Skeletal muscle tissue (tissue), 4 donors: ENCODE data around the gene HIP1R. TPM values are rescaled to one million over a fixed set of nuclear protein-coding genes. Genes with fewer than 3 reads are reported as not detected.
A peak's percentile ranks its signal among the peaks of the same experiment; 100 is the strongest.
"Not testable (repeated sequence)": the region's sequence is repeated elsewhere in the genome, so short reads cannot be mapped to it uniquely, and the experiment has no call there.

Source experiments
- H3K27ac ChIP-seq: one replicate; pipeline ENCODE4 v1.7.0; 2013; ENCODE audit warnings: mild to moderate bottlenecking, low read depth, low read length, inconsistent platforms
- H3K27me3 ChIP-seq, 3 donors: one replicate each; pipeline ENCODE4 v1.7.0; 2013; ENCODE audit warnings: low read length in 3 of 3; ENCODE audit not compliant: control insufficient read depth in 3 of 3, insufficient read depth in 3 of 3
- H3K36me3 ChIP-seq, 3 donors: one replicate each; pipeline ENCODE4 v1.7.0; 2013; ENCODE audit warnings: low read length in 3 of 3; ENCODE audit not compliant: control insufficient read depth in 3 of 3, insufficient read depth in 3 of 3
- H3K4me1 ChIP-seq, 3 donors: one replicate each; pipeline ENCODE4 v1.7.0; 2013; ENCODE audit warnings: low read length in 3 of 3, mild to moderate bottlenecking in 3 of 3; ENCODE audit not compliant: control insufficient read depth in 3 of 3, insufficient read depth in 3 of 3
- H3K4me3 ChIP-seq, 3 donors: one replicate each; pipeline ENCODE4 v1.7.0; 2013; ENCODE audit warnings: low read length in 3 of 3
- H3K9ac ChIP-seq, 3 donors: one replicate each; pipeline ENCODE4 v1.7.0; 2013; ENCODE audit warnings: low read length in 3 of 3, mild to moderate bottlenecking in 3 of 3, moderate library complexity in 2 of 3, low read depth in 1 of 3
- H3K9me3 ChIP-seq, 3 donors: one replicate each; pipeline ENCODE4 v1.7.0; 2013; ENCODE audit warnings: low read length in 3 of 3; ENCODE audit not compliant: control insufficient read depth in 3 of 3
- total RNA-seq: library from RNA; depleted of rRNA; stranded (reverse); fragments of >200 nt; gene quantifications from one replicate; pipeline ENCODE4 v1.2.3, GENCODE V29; 2014
- donor health status: Osteomylitis.

HIP1R gene
- total RNA-seq, 1 donor from 2014 or later, result 6.3 TPM

DNA sequence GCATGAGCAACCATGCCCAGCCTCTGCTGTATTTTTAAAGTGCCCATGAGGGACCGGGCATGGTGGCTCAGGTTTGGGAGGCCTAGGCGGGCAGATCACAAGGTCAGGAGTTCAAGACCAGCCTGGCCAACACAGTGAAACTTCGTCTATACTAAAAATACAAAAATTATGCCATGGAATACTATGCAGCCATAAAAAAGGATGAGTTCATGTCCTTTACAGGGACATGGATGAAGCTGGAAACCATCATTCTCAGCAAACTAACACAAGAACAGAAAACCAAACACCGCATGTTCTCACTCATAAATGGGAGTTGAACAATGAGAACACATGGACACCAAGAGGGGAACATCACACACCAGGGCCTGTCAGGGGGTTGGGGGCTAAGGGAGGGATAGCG is 70.0 kb downstream of the HIP1R start:
- peaks cover 9 to 12% (median 11%) of the 10 kb centered on the region in 3 donors for H3K4me1 ChIP-seq
- not testable (repeated sequence) for H3K9ac ChIP-seq

DNA sequence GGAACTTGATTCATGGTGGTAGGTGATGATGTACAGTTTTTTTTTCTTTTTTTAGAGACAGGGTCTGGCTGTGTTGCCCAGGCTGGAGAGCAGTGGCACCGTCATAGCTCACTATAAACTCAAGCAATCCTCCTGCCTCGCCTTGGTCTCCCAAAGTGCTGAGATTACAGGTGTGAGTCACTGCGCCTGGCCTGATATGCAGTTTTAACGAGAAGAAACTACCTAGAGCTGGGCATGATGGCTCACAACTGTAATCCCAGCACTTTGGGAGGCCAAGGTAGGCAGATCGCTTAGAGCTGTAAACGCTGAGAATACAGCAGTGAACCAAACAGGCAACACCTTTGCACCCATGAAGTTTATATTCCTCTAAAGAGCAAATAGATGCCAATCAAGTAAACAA is 73.7 kb downstream of the HIP1R start:
- Histone ChIP-seq H3K27ac (no peak overlapping the region), H3K4me3 (no peak overlapping the region), H3K27me3 (no peaks in the 10 kb centered on the region), H3K36me3 (no peaks in the 10 kb centered on the region), H3K9me3 (no peaks in the 10 kb centered on the region), H3K4me1 (peaks cover 11 to 17% (median 14%) of the 10 kb centered on the region in 3 donors), H3K9ac (no peak overlapping the region)

More for the DNA sequence above, 70.0 kb downstream of the HIP1R start:
- H3K27ac ChIP-seq, H3K27me3 ChIP-seq, H3K36me3 ChIP-seq, H3K9me3 ChIP-seq, H3K4me3 ChIP-seq: not testable (repeated sequence)

DNA sequence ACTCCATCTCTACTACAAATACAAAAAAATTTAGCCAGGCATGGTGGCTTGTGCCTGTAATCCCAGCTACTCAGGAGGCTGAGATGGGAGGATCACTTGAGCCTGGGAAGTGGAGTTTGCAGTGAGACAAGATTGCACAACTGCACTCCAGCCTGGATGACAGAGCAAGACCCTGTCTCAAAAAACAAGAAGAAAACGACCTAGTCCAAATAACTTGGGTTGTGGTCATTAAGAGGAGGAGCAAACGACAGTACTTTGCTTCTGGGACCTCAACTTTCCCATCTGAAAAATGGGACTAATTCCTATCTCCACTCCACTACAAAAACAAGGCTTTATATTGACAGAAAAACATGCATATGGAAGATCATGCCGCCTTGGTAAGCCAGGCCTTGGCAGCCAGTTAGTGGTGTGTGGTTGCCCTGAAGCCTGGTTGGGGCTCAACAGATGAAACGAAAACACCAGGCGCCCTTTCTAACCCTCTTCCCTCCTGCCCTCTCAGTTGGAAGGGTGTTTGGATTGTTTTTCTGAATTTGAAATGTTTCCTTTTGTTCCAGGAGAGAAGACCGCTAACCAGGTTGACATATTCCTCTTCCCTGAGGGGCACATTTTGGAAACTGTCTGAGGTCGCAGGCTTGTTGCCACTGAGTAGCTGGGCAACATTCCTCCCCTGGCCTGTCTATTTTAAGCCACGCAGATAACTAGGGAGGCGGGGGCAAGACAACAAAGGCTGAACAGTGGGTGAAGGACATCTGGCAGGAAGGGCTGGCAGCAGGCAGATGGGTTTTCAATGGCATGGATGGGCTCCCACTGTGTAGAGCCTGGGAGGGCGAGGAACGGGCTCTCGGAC is 74.4 kb downstream of the HIP1R start:
- Histone ChIP-seq H3K36me3 (no peaks in the 10 kb centered on the region), H3K4me1 (peaks cover 11 to 17% (median 14%) of the 10 kb centered on the region in 3 donors), H3K9me3 (no peaks in the 10 kb centered on the region), H3K4me3 (peak overlapping the region; percentile 41 to 61 (median 44)), H3K27me3 (no peaks in the 10 kb centered on the region), H3K9ac (peak overlapping the region; percentile 47 to 64 (median 55)), H3K27ac (peak overlapping the region; percentile 56)

Other genes with a start within 250 kb of the HIP1R start
- gene HCAR2, start 132.1 kb upstream of the HIP1R start, total RNA-seq, result 1.6 TPM
- gene HCAR3, start 118.6 kb upstream of the HIP1R start, total RNA-seq, result not detected
- gene HCAR1, start 104.6 kb upstream of the HIP1R start, total RNA-seq, result 0.52 TPM
- 25.1 TPM for gene DENR, start 82.6 kb upstream of the HIP1R start, total RNA-seq
- 2.6 TPM for gene CCDC62, start 60.9 kb upstream of the HIP1R start, total RNA-seq
- 11.5 TPM for gene VPS37B, start 60.7 kb downstream of the HIP1R start, total RNA-seq
- 2.6 TPM for gene ABCB9, start 131.0 kb downstream of the HIP1R start, total RNA-seq
- 4.2 TPM for gene OGFOD2, start 139.8 kb downstream of the HIP1R start, total RNA-seq
- 93.4 TPM for gene ARL6IP4, start 145.2 kb downstream of the HIP1R start, total RNA-seq